GM12878 (cell line): Measurements from ENCODE around the gene USP34. TPM values are rescaled to one million over a fixed set of nuclear protein-coding genes. Genes with fewer than 3 reads are reported as not detected.

Experiments
- ATAC-seq: fragments of 200-7000 bp; cut with Tn5 transposase; 3 replicates; pipeline ENCODE4 v1.9.1; 2020; ENCODE audit warnings: mild to moderate bottlenecking, moderate library complexity
- BruUV-seq: library from RNA; stranded (reverse); fragments of 400-500 nt; replicated peaks from 2 replicates; lab custom pipeline; 2021; lab: Mats Ljungman, UMichigan
- CTCF ChIA-PET: fragments of 300-600 bp; sonication (Branson Sonifier 250); formaldehyde crosslinking; extraction: SDS; loops from one replicate; lab custom pipeline; 2021; ENCODE audit warnings: inconsistent platforms; lab: Yijun Ruan, JAX
- POLR2A ChIA-PET: fragments of 350-600 bp; formaldehyde crosslinking; extraction: SDS; loops from one replicate; lab custom pipeline; 2021; ENCODE audit warnings: inconsistent platforms; lab: Charles Lee
- RAD21 ChIA-PET: fragments of 300-600 bp; sonication (Branson Sonifier 250); formaldehyde crosslinking; loops from one replicate; lab custom pipeline; 2023; ENCODE audit warnings: antibody characterized with exemption; ENCODE audit not compliant: unreplicated experiment; lab: Charles Lee
- SMC1A ChIA-PET: fragments of 300-600 bp; sonication (Branson Sonifier 250); formaldehyde crosslinking; loops from one replicate; lab custom pipeline; 2023; ENCODE audit not compliant: unreplicated experiment, uncharacterized antibody; lab: Charles Lee
- DNase-seq: peaks from one replicate; pipeline ENCODE4 v3.0.0-alpha.2; 2011; ENCODE audit warnings: low read depth, low spot score
- FAIRE-seq: peaks from 3 replicates; lab custom pipeline; 2011; peaks lifted over from hg19 to GRCh38; lab: Jason Lieb, UNC
- H2AFZ ChIP-seq: 2 replicates; pipeline ENCODE4 v1.6.0; 2011; ENCODE audit warnings: low read depth, low read length, control low read depth; ENCODE audit not compliant: control insufficient read depth
- H3K27ac ChIP-seq: 2 replicates; pipeline ENCODE4 v1.5.1; 2011; ENCODE audit warnings: control low read depth; ENCODE audit not compliant: control insufficient read depth, insufficient read depth
- H3K27me3 ChIP-seq, 2 experiments: replicated peaks in 1 of 2; 2 replicates each; pipeline versions ENCODE4 v1.6.0 to v1.6.1; 2011; ENCODE audit warnings: low read length in 1 of 2; ENCODE audit not compliant: control insufficient read depth in 2 of 2, insufficient read depth in 2 of 2
- H3K36me3 ChIP-seq, 2 experiments: 2 replicates each; pipeline ENCODE4 v1.5.1; 2011; ENCODE audit warnings: low read length in 1 of 2; ENCODE audit not compliant: control insufficient read depth in 2 of 2, insufficient read depth in 2 of 2
- H3K4me1 ChIP-seq: 2 replicates; pipeline ENCODE4 v1.6.1; 2011; ENCODE audit warnings: mild to moderate bottlenecking, low read length, moderate library complexity, mixed read lengths; ENCODE audit not compliant: control insufficient read depth, insufficient read depth
- H3K4me2 ChIP-seq: 2 replicates; pipeline ENCODE4 v1.6.0; 2011; ENCODE audit warnings: control low read depth; ENCODE audit not compliant: control insufficient read depth, insufficient read depth
- H3K4me3 ChIP-seq: fragments of 200-600 bp; sonication (generic); 2 replicates; pipeline ENCODE4 v1.5.1; 2016
- H3K79me2 ChIP-seq: 2 replicates; pipeline ENCODE4 v1.6.0; 2011; ENCODE audit warnings: low read length; ENCODE audit not compliant: control insufficient read depth, insufficient read depth
- H3K9ac ChIP-seq: 2 replicates; pipeline ENCODE4 v1.8.0; 2011; ENCODE audit warnings: low read length, control low read depth, mixed read lengths; ENCODE audit not compliant: control insufficient read depth, insufficient read depth
- H3K9me3 ChIP-seq: replicated peaks from 3 replicates; pipeline ENCODE4 v1.5.1; 2011; ENCODE audit warnings: mild to moderate bottlenecking, low read length; ENCODE audit not compliant: control insufficient read depth, insufficient read depth
- H4K20me1 ChIP-seq: 2 replicates; pipeline ENCODE4 v1.6.0; 2011; ENCODE audit not compliant: control insufficient read depth, insufficient read depth
- ASH2L ChIP-seq: fragments of 300-600, 200-600 bp; sonication (generic); IDR thresholded peaks from 2 replicates; pipeline ENCODE4 v1.6.1; 2017; ENCODE audit warnings: low read depth, mild to moderate bottlenecking, borderline replicate concordance
- ATF3 ChIP-seq: IDR thresholded peaks from 2 replicates; pipeline ENCODE4 v1.6.1; 2011; ENCODE audit warnings: low read depth, mild to moderate bottlenecking, low read length, moderate library complexity, borderline replicate concordance; ENCODE audit errors: extremely low read depth
- CEBPZ ChIP-seq: fragments of 150-350 bp; IDR thresholded peaks from 2 replicates; pipeline ENCODE4 v1.6.1; 2016; ENCODE audit warnings: low read depth, low read length
- ESRRA ChIP-seq: IDR thresholded peaks from 2 replicates; pipeline ENCODE4 v1.6.1; 2012; ENCODE audit warnings: mild to moderate bottlenecking, low read length, improper control_type of control experiment
- HDGF ChIP-seq: fragments of 450-650 bp; IDR thresholded peaks from 2 replicates; pipeline ENCODE4 v1.6.1; 2016; ENCODE audit warnings: antibody characterized with exemption
- JUND ChIP-seq: IDR thresholded peaks from 2 replicates; pipeline ENCODE4 v1.6.1; 2012; ENCODE audit warnings: low read depth, mild to moderate bottlenecking, low read length, improper control_type of control experiment, moderate library complexity
- KDM1A ChIP-seq: fragments of 200-600 bp; sonication (generic); IDR thresholded peaks from 2 replicates; pipeline ENCODE4 v1.6.1; 2016; ENCODE audit warnings: borderline replicate concordance
- MEF2B ChIP-seq: fragments of 450-650 bp; IDR thresholded peaks from 2 replicates; pipeline ENCODE4 v1.6.1; 2018; ENCODE audit warnings: mild to moderate bottlenecking, moderate library complexity; ENCODE audit not compliant: partially characterized antibody, poor library complexity, severe bottlenecking
- MXI1 ChIP-seq: fragments of 150-350 bp; IDR thresholded peaks from 2 replicates; pipeline ENCODE4 v1.6.1; 2011; ENCODE audit warnings: low read depth, mild to moderate bottlenecking, inconsistent platforms, low read length, improper control_type of control experiment
- NFXL1 ChIP-seq: fragments of 450-650 bp; IDR thresholded peaks from 2 replicates; pipeline ENCODE4 v1.6.1; 2017; ENCODE audit warnings: antibody characterized with exemption, mild to moderate bottlenecking, borderline replicate concordance
- NR2C1 ChIP-seq: fragments of 450-650 bp; IDR thresholded peaks from 2 replicates; pipeline ENCODE4 v1.6.1; 2017; ENCODE audit warnings: antibody characterized with exemption, mild to moderate bottlenecking, moderate library complexity
- SKIL ChIP-seq: fragments of 450-650 bp; IDR thresholded peaks from 2 replicates; pipeline ENCODE4 v1.6.1; 2017; ENCODE audit warnings: mild to moderate bottlenecking, low read depth, inconsistent platforms; ENCODE audit not compliant: poor library complexity, severe bottlenecking
- TARDBP ChIP-seq: IDR thresholded peaks from 2 replicates; pipeline ENCODE4 v1.6.1; 2016; ENCODE audit warnings: borderline replicate concordance
- WGBS: methylation state at CpG from one replicate; pipeline ENCODE4 v1.1.6; 2016; ENCODE audit warnings: low lambda C conversion rate; ENCODE audit not compliant: insufficient replicate concordance, insufficient coverage; ENCODE audit errors: missing lambda C conversion rate; 5-methylcytosine and 5-hydroxymethylcytosine counted together
- in situ Hi-C: fragments of 300-500 bp; cut with MboI; formaldehyde crosslinking; loops from 9 replicates; pipeline ENCODE4 v1.14.3; 2018; ENCODE audit warnings: mixed read lengths
- intact Hi-C: fragments of 100-400 bp; cut with micrococcal nuclease; formaldehyde crosslinking; loops from one replicate; pipeline ENCODE4 v1.14.2; 2022; ENCODE audit not compliant: unreplicated experiment
- polyA plus RNA-seq, 11 experiments: library from polyadenylated mRNA; depleted of rRNA in 4 of 11; unstranded in 6 of 11; stranded (reverse) in 5 of 11; fragments of >200 nt; fragmentation: Nextera tagmentation in 4 of 11; fragmentation: Illumina TruSeq in 1 of 11; extraction: Ambion mirVana in 4 of 11; extraction: Trizol in 1 of 11; gene quantifications; 1 replicate in 1 of 11; 2 replicates in 10 of 11; pipeline versions ENCODE4 v1.2.1 to v1.2.3, GENCODE V29; 2011 to 2016; ENCODE audit warnings: inconsistent platforms in 2 of 11, missing spikeins in 2 of 11, low read depth in 1 of 11
- total RNA-seq, 4 experiments: library from RNA; depleted of rRNA in 3 of 4; stranded (reverse); fragments of >200 nt in 3 of 4; fragmentation: Illumina TruSeq in 1 of 4; extraction: Trizol in 1 of 4; gene quantifications; 2 replicates each; pipeline versions ENCODE4 v1.2.1 to v1.2.3, GENCODE V29; 2013 to 2021

USP34 gene
- total and polyA plus RNA-seq, 10 of the 15 experiments (the other 5 are each of a cell fraction or from before 2014, with no cell fraction given) = 26.2 to 106 (median 62.1) TPM

GRCh38 chr2:61377046-61377445 is 93.8 kb downstream of the USP34 start:
- DNase-seq = no peak
- FAIRE-seq = no peak
- intact Hi-C loops = no loop called here
- ChIA-PET SMC1A (no interaction called here), POLR2A (interaction anchor here (0.7 kb wide), 1 partner anchor 13 kb away, joined by 3 read pairs; no protein-coding TSS in a partner anchor)
- WGBS = 73% methylated on average over 1 of the region's 1 CpG
- ATAC-seq = no peak
- TF ChIP-seq NFXL1 = no peak
- TF ChIP-seq ASH2L = no peak
- no peak for TF ChIP-seq MEF2B
- TF ChIP-seq NR2C1 = no peak
- TF ChIP-seq JUND = no peak
- no peak for TF ChIP-seq ATF3
- TF ChIP-seq CEBPZ = no peak
- no peak for TF ChIP-seq MXI1
- no peak for TF ChIP-seq HDGF
- TF ChIP-seq ESRRA = no peak
- no peak for TF ChIP-seq KDM1A
- no peak for TF ChIP-seq SKIL
- TF ChIP-seq TARDBP = no peak
- TF ChIP-seq, all 136 proteins: peak for 0
- ChIA-PET CTCF (no interaction called here), RAD21 (interaction anchor here (0.6 kb wide), 1 partner anchor 28 kb away, joined by 3 read pairs; no protein-coding TSS in a partner anchor)
- no peaks in the 10 kb centered on the region for H3K79me2 ChIP-seq
- H2AFZ ChIP-seq = no peak overlapping the region
- no peaks in the 10 kb centered on the region for H4K20me1 ChIP-seq
- H3K27ac ChIP-seq = no peak overlapping the region
- no peak overlapping the region for H3K4me2 ChIP-seq
- no TSS peak for BruUV-seq
- no peaks in the 10 kb centered on the region for H3K27me3 ChIP-seq
- H3K9me3 ChIP-seq = no peaks in the 10 kb centered on the region
- no peak overlapping the region for H3K4me3 ChIP-seq
- no peaks in the 10 kb centered on the region for H3K4me1 ChIP-seq
- no peak overlapping the region for H3K9ac ChIP-seq
- in situ Hi-C loops = no loop called here
- peaks cover 6 to 33% of the 10 kb centered on the region in 2 experiments for H3K36me3 ChIP-seq
